HL-60 (cell line): Measurements from ENCODE around the gene FHAD1.

Source experiments
- POLR2AphosphoS5 ChIP-seq: IDR thresholded peaks from 2 replicates; pipeline ENCODE4 v1.6.1; 2012; ENCODE audit warnings: low read depth
- REST ChIP-seq: IDR thresholded peaks from 2 replicates; pipeline ENCODE4 v1.6.1; 2012; ENCODE audit warnings: low read depth; ENCODE audit not compliant: insufficient replicate concordance

- TF ChIP-seq REST (no peak), POLR2AphosphoS5 (no peak)
Observed at GRCh38 chr1:15413563-15414444, 166.8 kb downstream of the FHAD1 start.
